ENCODE measurements around the gene CARD14.
A peak's percentile ranks its signal among the peaks of the same experiment; 100 is the strongest.

Gene CARD14

DNA sequence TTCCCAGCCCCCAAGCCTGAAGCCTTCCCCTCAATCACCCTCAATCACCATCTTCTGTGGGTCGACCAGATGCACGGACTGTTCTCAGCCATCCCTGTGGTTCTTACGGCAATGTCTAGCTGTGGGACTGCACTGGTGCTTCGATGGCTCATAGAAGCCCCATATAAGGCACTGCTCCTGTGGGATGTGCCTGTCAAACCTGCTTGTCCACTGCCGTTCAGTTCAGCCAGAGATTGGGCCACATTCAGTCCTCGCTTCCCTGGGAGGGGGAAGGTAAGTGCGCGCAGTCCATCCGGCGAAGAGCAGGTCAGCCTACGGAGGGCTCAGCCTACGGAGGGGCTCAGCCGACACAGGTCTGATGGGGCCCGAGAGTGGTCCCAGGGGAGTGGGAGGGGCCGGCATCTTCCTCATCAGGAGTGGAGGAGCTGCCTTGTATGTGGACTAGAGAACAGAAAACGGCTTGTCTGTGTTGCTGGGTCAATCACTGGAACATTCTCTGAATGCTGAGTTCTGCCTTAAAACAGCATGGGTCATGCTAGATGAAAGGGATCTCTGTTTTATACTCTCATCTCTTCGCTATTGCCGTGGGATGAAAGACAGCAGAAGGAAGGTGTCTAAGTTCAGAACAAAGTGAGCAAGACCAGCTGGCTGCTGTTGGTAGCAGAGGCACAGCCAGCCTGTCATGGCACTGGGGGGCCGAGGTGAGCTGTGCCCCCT lies at the start of gene CARD14:
CARD14 (plus strand) TSS at position 247 of the 717 bp plus-strand sequence. CDS start 11,409 bp downstream, outside the sequence.
- TF ChIP-seq, protein P1, sequence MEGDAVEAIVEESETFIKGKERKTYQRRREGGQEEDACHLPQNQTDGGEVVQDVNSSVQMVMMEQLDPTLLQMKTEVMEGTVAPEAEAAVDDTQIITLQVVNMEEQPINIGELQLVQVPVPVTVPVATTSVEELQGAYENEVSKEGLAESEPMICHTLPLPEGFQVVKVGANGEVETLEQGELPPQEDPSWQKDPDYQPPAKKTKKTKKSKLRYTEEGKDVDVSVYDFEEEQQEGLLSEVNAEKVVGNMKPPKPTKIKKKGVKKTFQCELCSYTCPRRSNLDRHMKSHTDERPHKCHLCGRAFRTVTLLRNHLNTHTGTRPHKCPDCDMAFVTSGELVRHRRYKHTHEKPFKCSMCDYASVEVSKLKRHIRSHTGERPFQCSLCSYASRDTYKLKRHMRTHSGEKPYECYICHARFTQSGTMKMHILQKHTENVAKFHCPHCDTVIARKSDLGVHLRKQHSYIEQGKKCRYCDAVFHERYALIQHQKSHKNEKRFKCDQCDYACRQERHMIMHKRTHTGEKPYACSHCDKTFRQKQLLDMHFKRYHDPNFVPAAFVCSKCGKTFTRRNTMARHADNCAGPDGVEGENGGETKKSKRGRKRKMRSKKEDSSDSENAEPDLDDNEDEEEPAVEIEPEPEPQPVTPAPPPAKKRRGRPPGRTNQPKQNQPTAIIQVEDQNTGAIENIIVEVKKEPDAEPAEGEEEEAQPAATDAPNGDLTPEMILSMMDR (IDR thresholded peaks at IDR 0.05; ENCODE audit: low read depth, low read length, missing control alignments), result no peak
- H3K4me3 ChIP-seq (replicated peaks; ENCODE audit: low read depth, low read length), result no peak within 1 kb of the TSS
- no peak for DNase-seq (ENCODE audit: extremely low read depth, low read depth)

DNA sequence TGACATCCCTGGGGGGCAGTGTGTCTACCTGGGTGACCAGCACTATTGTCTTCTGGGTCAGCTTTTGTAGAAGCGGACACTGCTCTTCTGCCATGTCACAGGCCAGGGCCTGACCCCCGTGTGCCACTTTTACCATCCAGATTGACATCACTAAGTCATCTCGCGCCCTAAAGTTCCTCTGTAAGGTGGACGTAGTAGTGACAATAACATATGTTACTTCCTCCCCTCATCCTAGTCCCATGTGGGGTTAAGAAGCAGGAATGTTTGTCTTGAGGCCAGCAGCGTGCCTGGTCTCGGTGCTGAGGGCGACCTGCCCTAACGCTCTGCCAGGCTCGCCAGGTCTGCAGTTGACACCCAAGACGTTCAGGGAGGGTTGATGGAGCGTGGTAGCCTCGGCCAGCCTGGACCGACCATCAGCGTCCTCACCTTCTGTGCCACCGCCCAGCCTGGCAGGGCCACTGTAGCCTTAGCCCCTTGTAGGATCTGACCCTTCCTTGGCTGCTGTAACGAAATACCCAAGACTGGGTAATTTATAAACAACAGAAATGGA lies 47.7 kb upstream of the CARD14 start:
- H3K4me3 ChIP-seq (replicated peaks; ENCODE audit: low read depth, low read length), result no peak overlapping the region
- no peak for DNase-seq (ENCODE audit: extremely low read depth, low read depth)
- TF ChIP-seq, protein P1 (IDR thresholded peaks at IDR 0.05; ENCODE audit: low read depth, low read length, missing control alignments), result no peak

DNA sequence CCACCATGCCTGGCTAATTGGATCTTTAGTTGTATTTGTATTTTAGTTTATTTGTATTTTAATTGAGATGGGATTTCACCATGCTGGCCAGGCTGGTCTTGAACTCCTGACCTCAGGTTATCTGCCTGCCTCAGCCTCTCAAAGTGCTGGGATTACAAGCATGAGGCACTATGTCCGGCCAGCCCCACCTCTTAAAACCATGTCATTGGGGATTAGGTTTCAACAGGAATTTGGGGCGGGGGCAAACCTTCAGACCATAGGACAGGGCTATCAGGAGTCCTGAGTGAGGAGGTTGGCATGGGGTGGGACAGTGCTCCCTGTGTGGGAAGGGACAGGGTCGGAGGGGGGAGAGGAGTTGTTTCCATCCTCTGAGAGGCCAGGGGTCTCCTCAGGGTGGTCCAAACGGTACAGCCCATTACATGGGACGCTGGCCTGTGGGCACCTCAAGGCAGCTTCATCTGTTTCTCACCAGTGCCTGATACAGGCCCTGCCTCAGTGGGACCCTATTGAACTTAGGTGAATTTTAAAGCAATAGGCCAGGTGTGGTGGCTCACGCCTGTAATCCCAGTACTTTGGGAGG lies 46.8 kb upstream of the CARD14 start:
- no peak for DNase-seq (ENCODE audit: extremely low read depth, low read depth)
- no peak overlapping the region for H3K4me3 ChIP-seq (replicated peaks; ENCODE audit: low read depth, low read length)
- TF ChIP-seq, protein P1 (IDR thresholded peaks at IDR 0.05; ENCODE audit: low read depth, low read length, missing control alignments), result no peak

DNA sequence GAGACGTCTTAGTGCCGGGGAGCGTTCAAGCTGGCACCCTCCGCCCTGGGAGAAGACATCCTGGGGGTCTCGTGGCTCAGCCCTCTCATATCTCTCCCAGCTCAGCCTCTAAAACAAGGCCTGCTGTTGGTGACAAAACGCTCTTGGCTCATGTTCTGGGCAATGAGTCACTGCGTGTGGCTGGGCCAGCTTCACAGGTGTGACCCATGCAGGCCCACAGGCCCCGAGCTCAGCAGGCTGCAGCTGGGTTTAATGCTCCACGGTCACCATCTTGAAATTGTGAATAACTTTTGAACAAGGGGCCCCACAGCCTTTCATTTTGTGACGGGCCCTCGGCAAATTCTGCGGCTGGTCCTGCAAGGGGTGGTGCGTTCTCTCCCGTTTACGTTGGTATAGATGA lies 46.0 kb upstream of the CARD14 start:
- TF ChIP-seq, protein P1 (IDR thresholded peaks at IDR 0.05; ENCODE audit: low read depth, low read length, missing control alignments), result no peak
- no peak for DNase-seq (ENCODE audit: extremely low read depth, low read depth)
- H3K4me3 ChIP-seq (replicated peaks; ENCODE audit: low read depth, low read length), result no peak overlapping the region

DNA sequence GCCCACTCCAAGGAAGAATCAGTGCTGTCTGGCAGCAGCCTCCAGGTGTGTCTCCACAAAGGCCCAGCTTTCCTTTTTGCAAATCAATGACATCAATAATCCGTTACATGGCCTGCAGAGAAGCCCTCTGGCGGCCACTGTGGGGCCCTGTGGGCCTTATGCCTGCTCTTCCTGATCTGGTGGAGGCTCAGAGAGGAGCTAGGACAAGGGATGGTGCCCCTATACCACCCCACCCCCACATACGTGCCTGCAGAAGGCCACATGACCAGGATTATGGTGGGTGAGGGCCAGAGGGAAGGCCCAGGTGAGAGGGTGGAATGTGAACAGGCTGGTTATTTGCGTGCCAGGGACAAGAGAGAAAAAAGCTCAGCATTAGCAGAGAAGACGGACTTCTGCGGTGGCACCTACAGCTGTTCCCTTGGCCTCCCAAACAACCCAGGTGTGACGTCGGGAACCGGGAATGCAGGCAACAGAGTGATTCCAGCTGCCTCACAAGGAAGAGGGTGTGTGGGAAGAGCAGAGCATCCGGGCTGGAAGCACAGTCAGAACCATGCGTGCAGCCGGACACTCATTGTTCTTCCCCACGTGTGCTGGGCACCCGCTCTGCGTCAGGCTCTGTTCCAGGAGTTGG lies 45.4 kb upstream of the CARD14 start:
- TF ChIP-seq, protein P1 (IDR thresholded peaks at IDR 0.05; ENCODE audit: low read depth, low read length, missing control alignments), result peak; percentile 27
- H3K4me3 ChIP-seq (replicated peaks; ENCODE audit: low read depth, low read length), result no peak overlapping the region
- no peak for DNase-seq (ENCODE audit: extremely low read depth, low read depth)

DNA sequence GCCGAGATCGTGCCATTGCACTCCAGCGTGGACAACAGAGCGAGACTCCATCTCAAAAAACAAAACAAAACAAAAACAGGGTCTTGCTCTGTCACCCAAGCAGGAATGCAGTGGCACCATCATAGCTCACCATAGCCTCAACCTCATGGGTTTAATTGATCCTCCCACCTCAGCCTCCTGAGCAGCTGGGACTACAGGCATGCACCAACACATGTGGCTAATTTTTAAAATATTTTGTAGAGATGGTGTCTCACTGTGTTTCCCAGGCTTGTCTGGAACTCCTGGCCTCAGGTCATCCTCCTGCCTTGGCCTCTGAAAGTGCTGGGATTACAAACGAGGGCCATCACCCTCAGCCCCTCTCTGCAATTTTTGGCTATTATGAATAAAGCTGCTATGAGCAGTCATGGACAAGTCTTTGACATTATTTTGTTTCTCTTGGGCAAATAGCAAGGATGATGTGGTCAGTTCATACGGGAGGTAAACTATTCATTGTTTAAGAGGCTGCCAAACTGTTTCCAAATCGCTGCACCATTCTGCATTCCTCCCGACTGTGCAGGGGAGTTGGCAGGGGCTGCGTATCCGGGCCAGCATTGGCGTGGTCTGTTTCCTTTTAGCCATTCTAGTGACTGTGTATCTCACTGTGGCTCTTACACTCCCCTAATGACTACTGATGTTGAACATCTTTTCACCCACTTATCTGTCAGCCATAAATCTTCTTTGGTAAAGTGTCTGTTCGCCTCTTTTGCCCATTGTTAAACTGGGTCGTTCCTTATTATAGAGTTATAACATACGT lies 44.0 kb upstream of the CARD14 start:
- TF ChIP-seq, protein P1 (IDR thresholded peaks at IDR 0.05; ENCODE audit: low read depth, low read length, missing control alignments), result no peak
- no peak for DNase-seq (ENCODE audit: extremely low read depth, low read depth)
- H3K4me3 ChIP-seq (replicated peaks; ENCODE audit: low read depth, low read length), result no peak overlapping the region
